HFF-Myc (cell line): ENCODE data around the gene PLCB3.

ENCODE experiments used
- DNase-seq: peaks from one replicate; pipeline ENCODE4 v3.0.0-alpha.2; 2011; ENCODE audit warnings: low read depth; ENCODE audit errors: extremely low read depth
- H3K4me3 ChIP-seq: replicated peaks from 2 replicates; pipeline ENCODE4 v1.5.1; 2011; ENCODE audit warnings: low read depth, mild to moderate bottlenecking, control low read depth, low read length
- CTCF ChIP-seq: IDR thresholded peaks from 2 replicates; pipeline ENCODE4 v1.5.1; 2012; ENCODE audit warnings: mild to moderate bottlenecking, low read depth, low read length, control low read depth; ENCODE audit errors: missing control alignments

Gene PLCB3

GRCh38 chr11:64232182-64232966 lies 19.0 kb upstream of the PLCB3 start:
- no peak overlapping the region for H3K4me3 ChIP-seq
- no peak for DNase-seq
- no peak for TF ChIP-seq CTCF

- no peak for TF ChIP-seq CTCF
- no peak overlapping the region for H3K4me3 ChIP-seq
Measured at GRCh38 chr11:64232967-64233315, 18.4 kb upstream of the PLCB3 start.

GRCh38 chr11:64233913-64234586 lies 17.3 kb upstream of the PLCB3 start, which contains the start of gene VEGFB:
TSS of gene VEGFB (plus strand) at chr11:64234584. CDS start at chr11:64234834, 250 bp downstream.
- H3K4me3 ChIP-seq, result peak within 1 kb of the TSS; percentile 58
- no peak for DNase-seq
- no peak for TF ChIP-seq CTCF

More at GRCh38 chr11:64232967-64233315, 18.4 kb upstream of the PLCB3 start:
- DNase-seq, result no peak

GRCh38 chr11:64234647-64235379 lies 16.5 kb upstream of the PLCB3 start:
- DNase-seq, result no peak
- TF ChIP-seq CTCF, result no peak
- peak overlapping the region; percentile 58 for H3K4me3 ChIP-seq

GRCh38 chr11:64235437-64236161 lies 15.7 kb upstream of the PLCB3 start:
- TF ChIP-seq CTCF, result no peak
- H3K4me3 ChIP-seq, result peak overlapping the region; percentile 58
- DNase-seq, result no peak

GRCh38 chr11:64237484-64237951 lies 13.8 kb upstream of the PLCB3 start:
- TF ChIP-seq CTCF, result no peak
- no peak for DNase-seq
- no peak overlapping the region for H3K4me3 ChIP-seq
